Lung (tissue), 12 donors: ENCODE measurements around the gene ALG14. TPM values are rescaled to one million over a fixed set of nuclear protein-coding genes. Genes with fewer than 3 reads are reported as not detected.

Experiments
- ATAC-seq: fragments of 200-7000 bp; cut with Tn5 transposase; one replicate; pipeline ENCODE4 v1.9.1; 2020; ENCODE audit warnings: moderate number of reproducible peaks; ENCODE audit not compliant: insufficient read depth, low FRiP score
- DNase-seq, 3 donors: peaks; one replicate each; pipeline ENCODE4 v3.0.0-alpha.2; 2013 to 2017
- H3K27ac ChIP-seq, 2 donors: one replicate each; pipeline ENCODE4 v1.5.1; 2013; ENCODE audit warnings: mild to moderate bottlenecking in 2 of 2, moderate library complexity in 2 of 2, control low read depth in 1 of 2, inconsistent platforms in 1 of 2, low read depth in 1 of 2, low read length in 1 of 2
- H3K27me3 ChIP-seq, 3 donors: one replicate each; pipeline ENCODE4 v1.5.1; 2013; ENCODE audit warnings: low read length in 2 of 3; ENCODE audit not compliant: control insufficient read depth in 3 of 3, insufficient read depth in 3 of 3
- H3K36me3 ChIP-seq, 4 donors: one replicate each; pipeline ENCODE4 v1.5.1; 2013; ENCODE audit warnings: low read length in 4 of 4, mild to moderate bottlenecking in 1 of 4, moderate library complexity in 1 of 4; ENCODE audit not compliant: control insufficient read depth in 4 of 4, insufficient read depth in 4 of 4
- H3K4me1 ChIP-seq, 5 donors: one replicate each; pipeline ENCODE4 v1.5.1; 2013; ENCODE audit warnings: low read length in 5 of 5, mild to moderate bottlenecking in 2 of 5, moderate library complexity in 1 of 5; ENCODE audit not compliant: control insufficient read depth in 5 of 5, insufficient read depth in 5 of 5
- H3K4me3 ChIP-seq: one replicate; pipeline ENCODE4 v1.5.1; 2013; ENCODE audit warnings: mild to moderate bottlenecking, control low read depth, moderate library complexity
- H3K9ac ChIP-seq, 2 donors: one replicate each; pipeline ENCODE4 v1.5.1; 2013; ENCODE audit warnings: low read length in 2 of 2, control low read depth in 1 of 2; ENCODE audit not compliant: insufficient read depth in 1 of 2
- H3K9me3 ChIP-seq, 4 donors: one replicate each; pipeline ENCODE4 v1.5.1; 2013; ENCODE audit warnings: low read length in 3 of 4, mild to moderate bottlenecking in 1 of 4, moderate library complexity in 1 of 4; ENCODE audit not compliant: control insufficient read depth in 4 of 4, insufficient read depth in 3 of 4
- WGBS, 2 donors: extraction: QIAGEN DNeasy Blood & Tissue Kit; methylation state at CpG; one replicate each; pipeline ENCODE4 v1.1.7; 2013; 5-methylcytosine and 5-hydroxymethylcytosine counted together
- polyA plus RNA-seq, 2 donors: library from polyadenylated mRNA; stranded (reverse); fragments of 200-250 nt; gene quantifications; one replicate each; pipeline ENCODE4 v1.2.1, GENCODE V29; 2013
- total RNA-seq, 2 donors: library from RNA; depleted of rRNA in 1 of 2; stranded (reverse); fragments of >200 nt in 1 of 2; gene quantifications; one replicate each; pipeline ENCODE4 v1.2.1, GENCODE V29; 2014 to 2021
- TF ChIP-seq, protein P1 (sequence below): IDR thresholded peaks from 2 replicates; pipeline ENCODE4 v1.5.1; 2012; ENCODE audit warnings: mild to moderate bottlenecking; ENCODE audit errors: control extremely low read depth, extremely low read depth
- donor health status: control.
- donor health status: control.
- donor health status: Bipolar disorder and iron deficiency.
- donor health status: healthy.
- donor health status: DM: yes; HTN: yes; CAD: no.

The ALG14 gene
- total and polyA plus RNA-seq, 4 donors, result 0.97 to 7.5 (median 1.6) TPM

DNA sequence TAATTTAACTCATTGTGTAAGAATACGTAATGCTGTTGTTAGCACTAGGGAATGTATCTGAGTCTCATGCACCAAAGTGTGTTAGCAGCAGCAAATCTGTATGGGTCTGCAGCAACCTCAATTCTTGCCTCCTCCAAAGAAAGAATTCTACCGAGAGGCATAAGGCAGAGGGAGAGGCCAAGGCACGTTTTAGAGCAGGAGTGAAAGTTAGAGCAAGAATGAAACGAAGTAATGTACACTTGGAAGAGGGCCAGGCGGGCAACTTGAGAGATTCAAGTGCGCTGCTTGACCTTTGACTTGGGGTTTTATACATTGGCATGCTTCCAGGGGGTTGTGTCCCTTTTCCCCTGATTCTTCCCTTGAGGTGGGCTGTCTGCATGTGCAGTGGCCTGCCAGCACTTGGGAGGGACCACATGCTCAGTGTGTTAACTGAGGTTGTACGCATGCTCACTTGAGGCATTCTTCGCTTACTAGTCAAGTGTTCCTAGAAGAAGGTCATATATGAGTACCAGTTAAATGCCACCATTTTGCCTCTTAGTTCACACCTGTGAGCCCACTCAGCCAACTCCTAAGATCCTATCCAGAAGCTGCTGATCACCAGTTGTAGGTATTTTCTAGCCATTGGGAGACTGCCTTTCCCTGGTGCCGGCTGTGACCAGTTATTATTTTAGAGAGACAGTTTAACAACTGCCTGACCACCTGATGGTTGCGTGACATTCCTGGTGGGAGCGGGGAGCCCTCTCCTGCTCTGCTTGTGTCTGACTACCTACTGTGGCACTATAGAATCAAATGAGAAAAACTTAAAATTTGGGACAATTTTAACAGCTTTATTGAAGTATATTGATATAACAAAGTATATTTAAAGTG, 143.2 kb downstream of the ALG14 start:
- 72 to 87% methylated on average over 11 of the region's 11 CpGs for WGBS, 2 donors
- TF ChIP-seq, protein P1, sequence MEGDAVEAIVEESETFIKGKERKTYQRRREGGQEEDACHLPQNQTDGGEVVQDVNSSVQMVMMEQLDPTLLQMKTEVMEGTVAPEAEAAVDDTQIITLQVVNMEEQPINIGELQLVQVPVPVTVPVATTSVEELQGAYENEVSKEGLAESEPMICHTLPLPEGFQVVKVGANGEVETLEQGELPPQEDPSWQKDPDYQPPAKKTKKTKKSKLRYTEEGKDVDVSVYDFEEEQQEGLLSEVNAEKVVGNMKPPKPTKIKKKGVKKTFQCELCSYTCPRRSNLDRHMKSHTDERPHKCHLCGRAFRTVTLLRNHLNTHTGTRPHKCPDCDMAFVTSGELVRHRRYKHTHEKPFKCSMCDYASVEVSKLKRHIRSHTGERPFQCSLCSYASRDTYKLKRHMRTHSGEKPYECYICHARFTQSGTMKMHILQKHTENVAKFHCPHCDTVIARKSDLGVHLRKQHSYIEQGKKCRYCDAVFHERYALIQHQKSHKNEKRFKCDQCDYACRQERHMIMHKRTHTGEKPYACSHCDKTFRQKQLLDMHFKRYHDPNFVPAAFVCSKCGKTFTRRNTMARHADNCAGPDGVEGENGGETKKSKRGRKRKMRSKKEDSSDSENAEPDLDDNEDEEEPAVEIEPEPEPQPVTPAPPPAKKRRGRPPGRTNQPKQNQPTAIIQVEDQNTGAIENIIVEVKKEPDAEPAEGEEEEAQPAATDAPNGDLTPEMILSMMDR, result no peak
- Histone ChIP-seq H3K9ac (no peak overlapping the region), H3K27me3 (no peaks in the 10 kb centered on the region), H3K4me3 (peak overlapping the region; percentile 16), H3K27ac (peak overlapping the region in 1 of 2 donors; percentile 82), H3K4me1 (peaks cover 4 to 30% (median 11%) of the 10 kb centered on the region in 5 donors), H3K9me3 (no peaks in the 10 kb centered on the region), H3K36me3 (peaks cover 0 to 1% (median 0%) of the 10 kb centered on the region in 4 donors)
- ATAC-seq, result no peak
- peak; percentile 51 to 57 (median 57) for DNase-seq

DNA sequence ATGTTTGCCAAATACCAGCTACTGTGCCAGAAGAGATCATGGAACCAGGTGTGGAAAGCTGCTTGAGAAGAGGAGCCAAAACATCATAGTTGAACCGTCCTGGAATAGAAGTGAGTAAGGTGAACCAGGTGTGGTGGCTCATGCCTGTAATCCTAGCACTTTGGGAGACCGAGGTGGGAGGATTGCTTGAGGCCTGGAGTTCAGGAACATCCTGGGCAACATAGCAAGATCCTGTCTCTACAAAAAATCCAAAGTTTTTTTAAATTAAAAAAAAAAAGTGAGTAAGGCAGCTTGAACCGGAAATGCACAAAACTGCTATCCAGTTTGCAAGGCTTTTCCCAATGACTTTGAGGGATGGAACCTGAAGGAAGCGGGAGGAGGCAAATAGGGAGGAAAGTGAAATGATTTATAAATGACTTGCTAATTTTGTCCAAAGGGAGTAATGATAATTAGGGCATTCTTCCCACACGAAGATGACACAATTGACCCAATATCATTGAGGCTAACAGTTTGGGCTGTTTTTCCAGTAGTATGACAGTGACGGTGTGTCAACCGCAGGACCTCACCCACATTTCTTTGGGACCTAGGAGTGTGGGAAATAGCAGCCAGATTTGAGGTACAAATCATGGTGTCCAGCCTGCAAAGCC, 144.3 kb downstream of the ALG14 start:
- WGBS, 2 donors, result 81 to 89% methylated on average over 7 of the region's 7 CpGs
- Histone ChIP-seq H3K9ac (peak overlapping the region in 1 of 2 donors; percentile 86), H3K27ac (peak overlapping the region in 1 of 2 donors; percentile 97), H3K4me3 (no peak overlapping the region), H3K36me3 (peaks cover 0 to 4% (median under 1%) of the 10 kb centered on the region in 4 donors), H3K4me1 (peaks cover 9 to 42% (median 20%) of the 10 kb centered on the region in 5 donors), H3K9me3 (no peaks in the 10 kb centered on the region), H3K27me3 (no peaks in the 10 kb centered on the region)
- DNase-seq, result no peak
- TF ChIP-seq, protein P1, result no peak
- ATAC-seq, result no peak

DNA sequence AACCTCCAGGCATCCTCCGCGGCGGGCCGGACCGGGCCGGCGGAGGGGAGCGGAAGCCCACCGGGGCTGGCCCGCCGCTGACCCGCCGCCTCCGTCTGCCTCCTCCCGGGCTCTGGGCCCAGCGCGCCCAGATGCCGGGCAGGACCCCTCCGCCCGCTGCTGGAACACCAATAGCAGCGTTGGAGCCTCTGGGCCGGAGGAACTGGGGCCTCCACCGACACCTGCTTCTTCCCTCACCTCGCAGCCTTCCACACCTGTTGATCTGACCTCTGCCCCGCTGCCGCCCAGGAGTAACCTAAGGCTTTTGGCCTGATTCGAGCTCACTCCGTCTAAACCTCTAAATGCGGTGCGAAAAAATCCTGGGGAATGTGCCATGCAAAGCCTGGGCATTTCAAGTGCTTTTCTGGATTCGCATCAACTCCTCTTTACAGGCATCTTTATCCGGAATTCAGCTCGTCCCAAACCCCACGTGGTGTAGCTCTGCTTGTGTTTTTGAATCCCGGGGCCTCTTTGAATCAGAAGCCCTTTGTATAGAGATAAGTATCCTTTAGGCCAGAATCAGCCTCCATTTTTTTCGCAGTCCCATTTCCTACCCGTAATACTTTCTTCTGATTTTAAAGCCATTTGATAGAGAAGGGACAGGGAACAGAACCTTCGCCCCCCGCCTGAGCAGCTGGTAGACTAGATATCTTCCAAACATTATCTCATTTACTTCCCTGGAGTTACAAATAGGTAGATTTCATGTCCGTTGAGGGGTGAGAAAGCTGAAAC, 145.2 kb downstream of the ALG14 start:
- peak overlapping the region; percentile 48 to 86 for H3K9ac ChIP-seq
- peaks cover 9 to 49% (median 21%) of the 10 kb centered on the region in 5 donors for H3K4me1 ChIP-seq
- H3K9me3 ChIP-seq, result no peaks in the 10 kb centered on the region
- ATAC-seq, result no peak
- peak overlapping the region; percentile 42 for H3K4me3 ChIP-seq
- H3K36me3 ChIP-seq, result peaks cover 0 to 4% (median 0%) of the 10 kb centered on the region in 4 donors
- no peaks in the 10 kb centered on the region for H3K27me3 ChIP-seq
- 14 to 19% methylated on average over 40 of the region's 40 CpGs for WGBS, 2 donors
- H3K27ac ChIP-seq, result peak overlapping the region; percentile 97 to 100
- peak in 2 of 3 donors; percentile 75 to 78 for DNase-seq
- TF ChIP-seq, protein P1, result no peak
